Dermis blood vessel endothelial cell (primary cell): ENCODE measurements around the gene FHOD3. TPM values are rescaled to one million over a fixed set of nuclear protein-coding genes. Genes with fewer than 3 reads are reported as not detected.

Source experiments
- DNase-seq: peaks from one replicate; pipeline ENCODE4 v3.0.0; 2010
- total RNA-seq: library from RNA; depleted of rRNA; stranded (reverse); fragments of >200 nt; gene quantifications from 2 replicates; pipeline ENCODE4 v1.2.3, GENCODE V29; 2014

The FHOD3 gene
- total RNA-seq, 1 donor from 2014 or later, result 0.34 TPM

DNA sequence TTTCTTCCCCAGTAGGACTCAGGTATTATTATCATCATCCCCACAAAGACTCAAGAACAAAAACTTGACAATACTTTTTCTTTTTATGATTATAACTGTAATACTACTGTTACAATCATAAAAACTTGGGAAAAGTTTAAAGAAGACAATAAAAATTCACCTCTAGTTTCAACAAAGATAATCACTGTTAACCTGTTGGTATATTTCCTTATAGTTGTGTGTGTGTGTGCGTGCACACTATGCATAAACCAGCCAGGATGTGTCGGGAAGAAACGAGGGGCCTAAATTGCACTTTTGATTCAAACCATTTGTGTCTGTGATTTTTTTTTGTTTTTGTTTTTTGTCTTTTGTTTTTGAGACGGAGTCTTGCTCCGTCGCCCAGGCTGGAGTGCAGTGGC is 298.3 kb downstream of the FHOD3 start:
- no peak for DNase-seq

DNA sequence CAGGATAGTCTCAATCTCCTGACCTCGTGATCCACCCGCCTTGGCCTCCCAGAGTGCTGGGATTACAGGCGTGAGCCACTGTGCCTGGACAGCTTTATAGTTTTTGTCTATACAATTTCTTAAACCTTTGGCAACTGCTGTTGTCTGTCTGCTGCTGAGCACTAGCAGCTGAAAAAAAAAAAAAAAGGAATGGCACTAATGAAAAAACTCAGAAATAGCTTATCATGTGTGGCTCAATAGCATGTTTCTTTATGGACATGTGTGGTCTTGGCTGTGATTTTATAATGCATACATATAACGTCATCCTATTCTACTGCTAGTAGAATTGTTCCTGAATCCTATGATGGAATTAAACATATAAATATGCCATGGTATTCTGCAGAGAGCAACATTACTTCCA is 300.1 kb downstream of the FHOD3 start:
- DNase-seq, result no peak

DNA sequence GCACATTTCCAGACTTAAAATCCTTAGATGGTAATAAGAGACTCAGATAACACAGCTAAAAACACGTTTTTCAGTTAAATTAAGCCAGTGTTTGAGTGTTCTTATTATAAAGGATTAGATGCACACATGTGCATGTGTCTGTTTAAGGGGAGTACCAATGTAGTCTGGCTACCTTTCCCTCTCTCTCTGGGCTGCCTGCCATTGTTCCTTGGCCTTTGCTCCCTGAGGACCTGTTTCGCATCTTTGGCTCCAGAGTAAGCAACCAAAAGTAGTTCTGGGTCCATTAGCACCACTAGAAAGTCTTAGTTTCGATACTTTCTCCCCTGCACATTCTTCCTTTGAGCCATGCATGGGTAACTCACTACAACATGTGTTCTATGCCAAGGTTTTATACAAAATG is 303.0 kb downstream of the FHOD3 start:
- no peak for DNase-seq

DNA sequence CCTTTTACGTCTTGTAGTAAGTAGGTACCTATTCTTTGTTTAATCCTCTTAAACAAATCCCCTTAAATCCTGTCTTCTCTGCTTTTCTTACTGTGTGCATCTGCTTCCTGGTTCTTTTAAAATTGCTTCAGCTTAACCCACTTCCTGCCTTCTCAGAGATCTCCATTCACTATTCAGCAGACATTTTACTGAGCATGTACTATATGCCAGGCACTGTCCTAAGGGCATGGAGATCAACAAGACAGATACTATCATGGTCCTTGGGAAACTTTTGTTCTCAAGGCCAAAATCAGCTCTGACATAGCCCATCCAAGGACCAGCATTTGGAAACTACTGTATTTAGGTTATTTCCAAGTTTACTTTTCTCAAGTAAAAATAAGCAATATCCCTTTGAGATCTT is 303.8 kb downstream of the FHOD3 start:
- no peak for DNase-seq

DNA sequence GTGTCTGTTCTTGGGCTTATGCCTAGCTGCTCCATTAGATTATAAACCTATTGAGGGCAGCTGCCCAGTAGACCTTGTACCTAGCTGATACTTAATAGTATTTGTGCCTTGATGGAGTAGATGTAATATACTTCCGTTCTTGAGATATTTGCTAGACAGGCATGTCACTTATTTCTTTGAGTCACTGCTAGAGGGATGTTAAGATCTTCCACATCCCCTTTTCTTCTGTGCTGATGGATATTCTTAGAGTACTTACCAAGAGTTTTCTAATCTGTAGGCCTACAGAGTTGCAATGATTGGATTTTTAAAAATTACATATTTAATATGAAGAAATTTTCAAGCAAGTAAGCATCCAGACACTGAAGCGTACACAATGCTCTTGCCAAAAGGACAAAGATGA is 304.6 kb downstream of the FHOD3 start:
- DNase-seq, result no peak

DNA sequence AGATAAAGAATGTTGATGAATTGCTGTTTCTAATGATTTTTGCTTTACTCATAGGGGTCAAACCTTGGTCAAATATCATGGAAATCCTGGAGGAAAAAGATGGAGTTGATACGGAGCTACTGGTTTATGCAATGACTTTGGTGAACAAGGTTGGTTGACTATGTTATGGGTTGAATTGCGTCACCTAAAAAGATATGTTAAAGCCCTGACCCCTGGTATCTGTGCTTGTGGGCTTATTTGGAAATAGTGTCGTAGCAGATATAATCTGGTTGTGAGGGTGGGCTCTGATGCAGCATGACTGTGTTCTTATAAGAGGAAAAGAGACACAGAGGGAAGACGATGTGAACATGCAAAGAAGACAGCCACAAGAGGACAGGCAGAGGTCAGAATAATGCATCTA is 305.1 kb downstream of the FHOD3 start:
- no peak for DNase-seq

DNA sequence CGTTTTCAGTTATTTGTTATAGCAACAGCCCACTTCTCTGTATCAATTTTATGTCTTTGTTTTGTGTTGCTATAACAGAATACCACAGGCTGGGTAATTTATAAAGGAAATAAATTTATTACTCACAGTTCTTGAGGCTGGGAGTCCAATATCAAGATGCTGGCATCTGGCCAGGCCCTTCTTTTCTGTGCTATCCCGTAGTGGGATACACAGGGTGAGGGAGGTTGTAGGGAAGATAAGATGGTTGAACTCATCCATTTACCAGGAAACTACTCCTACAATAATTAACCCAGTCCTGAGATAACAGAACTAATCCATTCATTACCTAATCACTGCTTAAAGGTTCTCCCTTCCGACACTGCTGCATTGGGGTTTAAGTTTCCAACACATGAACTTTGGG is 310.6 kb downstream of the FHOD3 start:
- DNase-seq, result no peak

DNA sequence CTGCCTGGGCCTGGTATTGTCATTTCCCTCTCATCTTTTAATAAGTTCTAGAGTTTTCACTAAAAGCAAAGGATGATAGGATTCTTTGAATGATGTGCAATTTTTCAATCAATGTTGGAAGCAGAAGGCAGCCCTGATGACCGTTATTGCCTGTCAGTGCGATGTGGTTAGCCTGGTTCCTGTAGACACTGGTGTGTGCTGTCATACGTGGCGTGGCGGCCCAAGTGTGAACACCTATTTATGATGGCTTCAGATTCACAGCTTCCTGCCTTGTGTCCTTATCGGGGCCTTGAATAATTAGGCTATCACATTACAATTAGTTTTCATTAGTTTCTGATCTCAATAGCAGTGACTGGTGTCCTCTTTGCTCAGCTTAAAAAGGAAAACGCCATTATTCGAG is 312.7 kb downstream of the FHOD3 start:
- no peak for DNase-seq

DNA sequence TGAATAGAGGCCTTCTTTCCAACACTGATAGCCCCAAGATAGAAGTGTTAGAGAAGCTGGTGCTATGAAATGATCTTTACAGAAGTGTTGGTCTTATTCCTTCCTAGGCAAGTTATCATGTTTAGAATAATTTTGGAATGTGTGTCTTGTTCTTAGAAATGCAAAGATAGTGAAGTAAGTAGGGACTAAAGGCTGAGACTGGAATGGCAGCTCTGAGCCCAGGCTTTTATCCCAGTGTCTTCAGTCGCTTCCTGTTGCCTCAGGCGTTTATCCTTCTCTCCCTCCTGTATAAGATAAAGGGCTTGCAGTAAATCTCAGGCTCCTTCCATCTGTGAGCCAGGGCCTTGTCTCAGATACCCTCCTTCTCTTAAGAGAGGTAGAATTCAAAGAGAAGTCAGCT is 313.1 kb downstream of the FHOD3 start:
- DNase-seq, result no peak

DNA sequence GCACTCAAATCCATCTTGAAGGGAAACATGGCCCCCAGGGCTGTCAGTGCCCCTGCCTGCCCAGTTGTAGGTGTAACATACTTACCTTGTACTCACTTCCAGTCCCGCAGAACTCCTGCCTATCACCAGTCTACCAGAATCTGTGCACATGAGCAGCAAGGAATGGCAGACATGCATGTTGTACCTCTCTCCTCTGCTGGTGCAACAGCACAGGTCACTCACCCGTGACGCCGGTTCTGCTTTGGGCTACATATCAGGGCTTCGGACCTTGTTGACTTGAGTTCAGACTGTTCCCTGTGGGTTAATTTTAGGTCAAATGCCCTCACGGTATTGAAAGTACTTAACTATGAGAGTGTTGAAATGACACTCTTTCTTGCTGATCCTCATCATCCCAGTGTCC is 315.6 kb downstream of the FHOD3 start:
- no peak for DNase-seq

DNA sequence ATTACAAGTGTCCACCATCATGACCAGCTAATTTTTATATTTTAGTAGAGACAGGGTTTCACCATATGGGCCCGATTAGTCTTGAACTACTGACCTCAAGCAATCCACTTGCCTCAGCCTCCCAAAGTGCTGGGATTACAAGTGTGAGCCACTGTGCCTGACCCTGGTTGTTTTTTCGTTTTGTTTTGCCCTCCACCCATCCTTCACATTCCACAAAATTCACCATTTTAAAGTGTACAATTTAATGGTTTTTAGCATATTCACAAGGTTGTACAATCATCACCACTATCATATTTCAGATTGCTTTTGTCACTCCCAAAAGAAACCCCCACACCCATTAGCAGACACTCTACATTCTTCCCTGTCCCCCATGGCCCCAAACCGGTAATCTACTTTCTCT is 316.3 kb downstream of the FHOD3 start:
- no peak for DNase-seq

DNA sequence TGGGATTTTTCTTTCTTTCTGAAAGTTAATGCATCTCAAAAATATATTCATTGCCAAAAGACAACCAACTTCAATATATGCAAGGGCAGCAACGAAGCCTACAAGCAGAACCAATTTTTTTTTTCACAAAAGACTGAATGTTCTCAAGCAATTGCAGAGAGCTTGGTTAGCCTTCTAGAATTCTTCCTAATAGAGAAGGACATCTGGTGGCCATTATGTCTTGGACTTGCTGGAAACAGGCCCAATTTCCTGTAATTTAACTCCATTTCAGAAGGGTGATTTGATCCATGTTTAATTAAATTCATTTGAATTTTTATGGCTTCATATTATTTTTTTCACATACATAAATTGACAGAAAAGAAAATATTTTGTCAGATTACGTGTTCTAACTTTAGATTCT is 323.3 kb downstream of the FHOD3 start:
- DNase-seq, result no peak

DNA sequence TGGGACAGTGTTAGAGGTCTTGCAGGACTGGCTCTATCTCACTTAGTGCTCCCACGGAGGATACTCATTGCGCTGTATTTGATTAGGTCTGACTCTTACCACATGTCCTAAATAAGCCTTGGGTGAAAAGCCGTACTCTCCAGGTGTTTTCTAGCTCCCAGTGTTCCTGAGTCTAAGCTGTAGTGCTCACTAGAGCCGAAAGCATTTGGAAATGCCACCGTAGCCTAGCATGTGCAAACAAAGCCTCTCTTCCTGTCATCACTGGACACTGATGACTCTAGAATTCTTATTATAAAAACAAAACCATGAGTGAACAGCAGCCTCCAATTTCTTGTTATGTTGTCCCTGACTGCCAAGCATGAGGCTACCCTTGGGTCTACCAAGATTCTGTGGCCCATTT is 325.1 kb downstream of the FHOD3 start:
- DNase-seq, result no peak

DNA sequence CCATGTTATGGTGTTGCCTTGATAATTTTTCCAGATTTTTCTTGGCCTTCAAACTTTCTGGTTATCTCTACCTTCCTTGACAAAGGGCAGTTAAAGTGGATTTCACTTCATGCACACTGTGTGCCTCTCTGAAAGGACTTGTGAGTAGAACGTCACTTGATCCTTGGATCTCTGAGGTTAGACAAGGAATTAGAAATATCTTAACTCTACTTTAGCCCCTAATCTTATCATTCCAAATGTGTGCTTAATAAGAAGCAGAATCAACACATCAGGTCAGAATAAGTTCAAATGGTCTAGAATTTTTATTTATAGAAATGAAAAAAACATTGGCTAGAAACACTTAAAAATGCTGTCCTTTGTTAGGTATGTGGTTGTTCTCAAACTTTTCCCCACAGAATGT is 325.6 kb downstream of the FHOD3 start:
- DNase-seq, result no peak

DNA sequence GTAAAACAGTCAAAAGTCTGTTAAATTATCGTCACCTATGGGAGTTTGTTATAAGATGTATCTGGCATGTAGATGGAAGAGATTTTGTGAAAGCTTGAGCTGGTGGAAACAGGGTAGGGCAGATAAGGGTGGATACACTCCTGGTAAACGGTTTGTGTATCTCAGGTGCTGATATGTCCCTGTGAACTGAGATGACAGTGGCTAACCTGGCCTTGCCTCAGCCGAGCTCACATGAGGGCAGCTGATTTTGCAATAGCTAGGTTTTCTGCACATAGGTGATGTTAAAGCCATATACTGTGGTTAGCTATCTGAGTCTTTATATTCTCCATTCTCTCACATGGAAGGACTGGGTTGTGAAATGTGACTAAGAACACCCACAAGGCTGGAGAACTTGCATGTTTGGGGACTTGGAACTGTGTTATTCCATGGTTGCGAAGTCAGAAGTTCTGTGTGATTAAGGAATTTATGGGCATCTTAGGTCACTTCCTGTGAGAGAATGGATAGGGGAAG is 326.2 kb downstream of the FHOD3 start:
- DNase-seq, result no peak

DNA sequence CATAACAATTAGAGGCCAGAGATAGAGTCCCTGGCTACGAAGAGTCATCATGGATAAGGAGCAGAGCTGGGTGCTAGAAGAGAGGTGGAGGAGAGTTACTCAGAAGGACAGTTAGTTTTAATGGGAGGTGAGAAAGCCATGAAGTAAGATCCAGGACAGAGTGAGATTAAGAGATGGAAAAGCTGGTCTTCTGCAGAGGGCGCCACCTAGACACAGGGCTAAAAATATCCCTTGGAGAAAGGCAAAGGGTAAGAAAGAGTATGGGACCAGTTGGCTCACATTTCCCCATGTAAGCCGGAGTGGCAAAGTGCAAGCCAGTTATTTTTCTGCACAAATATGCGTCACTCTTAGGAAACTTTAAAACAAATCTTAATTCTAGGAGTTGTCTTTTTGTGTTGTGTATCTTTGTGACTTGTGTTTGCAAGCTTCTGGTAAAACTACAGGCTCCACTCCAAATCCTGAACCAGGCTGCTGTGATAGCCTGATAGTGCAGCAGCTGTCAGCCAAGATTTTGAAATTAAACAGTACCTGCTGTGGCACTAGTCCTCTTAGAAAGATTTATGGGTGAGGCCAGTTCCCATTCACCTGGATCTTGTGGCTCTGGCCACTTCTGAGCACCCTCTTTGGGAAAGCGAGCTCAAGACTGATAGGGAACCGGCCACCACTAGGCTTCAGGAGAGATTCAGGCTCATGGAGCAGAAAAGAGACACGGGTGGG is 327.1 kb downstream of the FHOD3 start:
- no peak for DNase-seq

DNA sequence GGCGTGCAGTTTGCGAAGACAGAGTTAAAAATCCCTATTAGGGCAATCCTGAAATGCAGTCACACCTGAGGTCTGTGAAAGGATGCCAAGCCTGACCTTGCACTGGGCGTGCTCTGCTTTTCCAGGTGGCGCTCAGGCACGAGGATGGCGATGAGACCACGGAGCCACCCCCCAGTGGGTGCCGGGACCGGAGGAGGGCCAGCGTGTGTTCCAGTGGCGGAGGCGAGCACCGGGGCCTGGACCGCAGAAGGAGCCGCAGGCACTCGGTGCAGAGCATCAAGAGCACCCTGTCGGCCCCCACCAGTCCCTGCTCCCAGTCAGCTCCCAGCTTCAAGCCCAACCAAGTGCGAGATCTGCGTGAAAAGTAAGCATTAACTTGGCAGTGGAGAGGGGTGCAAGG is 327.9 kb downstream of the FHOD3 start:
- DNase-seq, result no peak

DNA sequence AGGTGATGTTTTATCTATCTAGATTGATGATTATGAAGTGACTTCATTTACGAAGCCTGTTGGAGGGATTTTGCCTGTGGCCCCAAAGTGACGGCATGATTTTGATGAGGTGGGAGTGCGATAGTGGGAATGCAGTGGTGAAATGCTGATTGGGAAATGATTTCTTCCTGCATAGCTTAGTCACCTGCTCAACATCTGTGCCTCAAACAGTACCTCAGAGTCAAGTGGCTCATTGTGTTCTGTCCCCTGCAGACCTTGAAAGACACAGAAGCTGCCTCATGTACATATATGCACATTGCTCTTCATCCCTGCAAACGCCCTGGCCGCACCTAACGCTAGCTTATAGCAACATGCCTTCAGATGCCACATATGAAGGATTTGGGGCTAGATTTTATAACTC is 330.1 kb downstream of the FHOD3 start:
- DNase-seq, result no peak

DNA sequence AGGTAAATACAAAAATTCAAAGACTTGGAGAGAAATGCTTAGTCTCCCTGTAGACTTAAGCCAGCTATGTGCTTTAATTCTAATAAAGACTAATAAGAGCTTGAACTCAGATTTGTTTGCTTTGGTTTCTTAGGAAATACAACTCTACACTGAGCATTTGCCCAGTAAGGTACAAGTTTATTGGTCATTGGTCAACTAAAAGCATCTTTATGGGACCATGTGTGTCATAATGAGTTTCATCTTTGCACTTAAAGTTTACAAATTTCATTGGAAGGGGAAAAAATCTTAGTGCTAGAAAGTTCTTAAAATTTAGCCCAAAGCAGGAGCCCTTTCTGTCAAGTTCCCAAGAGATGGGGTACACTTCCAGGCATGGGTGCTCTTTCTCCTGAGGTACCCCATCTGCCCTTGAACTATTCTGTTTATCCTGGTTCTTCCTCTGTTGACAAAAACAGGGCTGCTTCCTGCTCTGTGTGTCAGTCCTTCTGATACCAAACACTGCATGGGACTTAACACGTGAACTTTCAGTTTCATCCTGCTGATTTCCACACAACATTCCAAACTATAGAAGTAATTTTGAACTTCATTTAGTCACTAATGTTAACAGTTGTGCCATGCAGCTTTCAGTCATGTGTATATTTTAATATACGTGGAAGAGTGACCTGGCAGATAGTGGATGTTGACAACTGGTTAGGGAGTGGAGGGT is 331.1 kb downstream of the FHOD3 start:
- DNase-seq, result no peak

DNA sequence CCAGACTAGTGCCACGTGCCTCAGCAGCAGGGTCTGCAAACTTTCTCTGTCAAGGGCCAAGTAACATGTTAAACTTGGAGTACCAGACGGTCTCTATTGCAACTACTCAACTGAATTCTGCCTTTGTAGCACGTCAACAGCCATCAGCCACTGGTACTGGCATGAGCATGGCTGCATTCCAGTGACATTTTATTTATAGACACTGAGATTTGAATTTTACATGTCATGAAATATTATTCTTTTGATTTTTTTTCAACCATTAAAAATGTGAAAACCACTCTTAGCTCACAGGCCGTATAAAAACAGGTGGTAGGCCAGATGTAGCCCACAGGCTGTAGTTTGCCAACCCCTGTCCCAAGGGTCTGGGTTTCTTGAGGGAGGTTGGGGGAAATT is 331.6 kb downstream of the FHOD3 start:
- DNase-seq, result no peak

DNA sequence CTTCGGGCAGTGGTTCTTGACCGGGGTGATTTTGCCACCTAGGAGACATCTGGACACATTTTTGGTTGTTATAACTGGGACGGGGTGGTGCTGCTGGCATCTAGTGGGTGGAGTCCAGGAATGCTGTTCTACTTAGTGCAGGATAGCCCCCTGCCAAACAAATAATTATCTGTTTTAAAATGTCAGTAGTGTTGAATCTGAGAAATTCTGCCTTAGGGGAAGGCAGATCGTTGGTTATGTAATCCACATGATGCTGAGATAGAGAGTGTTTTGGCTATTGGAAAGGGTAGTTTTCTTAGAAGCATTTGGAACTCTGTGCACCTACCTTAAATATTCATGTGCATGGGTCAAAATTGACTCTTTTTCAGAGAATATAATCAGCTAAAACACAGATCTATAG is 332.3 kb downstream of the FHOD3 start:
- DNase-seq, result no peak

DNA sequence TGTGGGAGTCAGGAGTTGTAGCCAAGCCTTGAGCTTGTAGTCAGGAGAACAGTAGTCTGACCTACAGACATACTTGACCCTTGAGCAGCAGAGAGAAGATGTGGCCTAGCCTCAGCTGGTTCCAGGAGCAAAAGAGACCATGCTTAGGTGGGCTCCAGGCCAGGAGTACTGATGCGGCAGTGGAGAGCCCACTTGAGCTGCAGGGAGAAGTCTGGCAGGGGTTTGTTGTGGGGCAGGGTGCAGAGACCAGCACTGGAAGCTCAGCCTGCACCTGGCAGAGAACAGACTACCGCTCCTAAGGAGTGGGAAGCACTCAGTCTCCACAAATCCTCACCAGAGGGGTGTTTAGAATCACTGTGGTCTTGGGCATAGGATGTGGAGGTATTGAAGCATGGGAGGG is 333.4 kb downstream of the FHOD3 start:
- DNase-seq, result no peak

DNA sequence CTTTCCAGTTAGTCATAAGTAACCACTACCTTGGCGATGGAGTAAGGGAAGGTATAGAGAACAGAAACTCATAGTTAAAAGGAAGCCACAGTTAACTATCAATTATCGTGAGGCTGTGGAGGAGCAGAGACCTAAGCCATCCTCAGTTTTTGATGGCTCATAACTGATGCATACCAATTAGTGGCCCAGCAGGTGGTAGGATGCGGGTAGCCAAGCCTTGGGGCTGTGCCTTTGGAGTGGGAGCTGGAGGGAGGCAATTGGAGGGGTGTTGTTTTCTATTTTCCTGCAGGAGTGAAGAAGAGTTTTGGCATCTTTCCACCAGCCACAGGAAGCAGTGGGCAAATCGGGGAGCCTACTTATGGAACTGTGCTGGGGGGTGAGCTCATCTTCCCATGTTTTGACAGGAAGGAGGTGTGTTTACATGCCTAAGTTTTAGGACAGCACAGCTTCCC is 336.5 kb downstream of the FHOD3 start:
- DNase-seq, result no peak

DNA sequence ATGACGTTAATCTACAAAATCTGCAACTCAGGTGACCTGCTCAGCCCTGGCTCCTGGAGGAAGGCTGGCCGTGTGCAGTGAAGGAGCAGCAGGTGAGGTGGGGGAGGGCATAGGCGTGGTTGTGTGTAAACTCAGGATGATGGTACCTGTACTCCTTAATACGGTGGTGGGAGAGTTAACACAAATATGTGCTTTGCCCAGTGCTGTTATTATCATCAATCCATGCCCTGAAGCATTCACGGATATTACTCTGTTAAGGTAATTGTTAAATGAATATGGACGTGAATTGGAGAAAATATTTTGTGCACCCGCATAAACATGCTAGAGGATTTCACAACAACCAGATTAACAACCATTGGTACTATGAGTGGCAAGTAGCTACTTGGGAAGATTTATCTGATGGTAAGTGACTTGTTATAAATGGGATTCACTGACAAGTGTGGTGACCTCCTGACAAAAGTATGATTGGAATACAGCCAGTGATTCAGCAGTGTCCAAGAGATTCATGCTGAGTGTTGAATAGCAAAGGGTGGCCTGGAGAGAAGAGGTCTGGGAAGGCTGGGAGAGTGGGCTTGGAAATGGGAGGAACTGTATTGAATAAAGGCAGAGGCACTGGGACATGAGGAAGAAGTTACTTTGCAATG is 337.2 kb downstream of the FHOD3 start:
- no peak for DNase-seq
